Suprapubic skin (tissue), 4 donors: ENCODE measurements around the gene LAMA4.

Source experiments
- EP300 ChIP-seq: sonication (generic); formaldehyde crosslinking; IDR thresholded peaks from one replicate; pipeline ENCODE4 v1.6.1; 2017; ENCODE audit warnings: antibody characterized with exemption
- POLR2A ChIP-seq, 2 donors: fragments of 450-650 bp; IDR thresholded peaks; one replicate each; pipeline ENCODE4 v1.6.1; 2017; ENCODE audit warnings: antibody characterized with exemption in 2 of 2, mild to moderate bottlenecking in 2 of 2, moderate library complexity in 2 of 2
- POLR2AphosphoS5 ChIP-seq, 3 donors: sonication (generic); formaldehyde crosslinking; IDR thresholded peaks; one replicate each; pipeline ENCODE4 v1.6.1; 2017; ENCODE audit warnings: antibody characterized with exemption in 3 of 3
- TF ChIP-seq, protein P1 (sequence below), 2 donors: fragments of 200-600 bp in 1 of 2; fragments of 450-650 bp in 1 of 2; sonication (generic) in 1 of 2; IDR thresholded peaks; one replicate each; pipeline ENCODE4 v1.5.1; 2016 to 2019; ENCODE audit warnings: antibody characterized with exemption in 2 of 2, mild to moderate bottlenecking in 1 of 2, moderate library complexity in 1 of 2

GRCh38 chr6:112204350-112204706, 50.0 kb downstream of the LAMA4 start:
- TF ChIP-seq, protein P1, sequence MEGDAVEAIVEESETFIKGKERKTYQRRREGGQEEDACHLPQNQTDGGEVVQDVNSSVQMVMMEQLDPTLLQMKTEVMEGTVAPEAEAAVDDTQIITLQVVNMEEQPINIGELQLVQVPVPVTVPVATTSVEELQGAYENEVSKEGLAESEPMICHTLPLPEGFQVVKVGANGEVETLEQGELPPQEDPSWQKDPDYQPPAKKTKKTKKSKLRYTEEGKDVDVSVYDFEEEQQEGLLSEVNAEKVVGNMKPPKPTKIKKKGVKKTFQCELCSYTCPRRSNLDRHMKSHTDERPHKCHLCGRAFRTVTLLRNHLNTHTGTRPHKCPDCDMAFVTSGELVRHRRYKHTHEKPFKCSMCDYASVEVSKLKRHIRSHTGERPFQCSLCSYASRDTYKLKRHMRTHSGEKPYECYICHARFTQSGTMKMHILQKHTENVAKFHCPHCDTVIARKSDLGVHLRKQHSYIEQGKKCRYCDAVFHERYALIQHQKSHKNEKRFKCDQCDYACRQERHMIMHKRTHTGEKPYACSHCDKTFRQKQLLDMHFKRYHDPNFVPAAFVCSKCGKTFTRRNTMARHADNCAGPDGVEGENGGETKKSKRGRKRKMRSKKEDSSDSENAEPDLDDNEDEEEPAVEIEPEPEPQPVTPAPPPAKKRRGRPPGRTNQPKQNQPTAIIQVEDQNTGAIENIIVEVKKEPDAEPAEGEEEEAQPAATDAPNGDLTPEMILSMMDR (IDR thresholded peaks at IDR 0.05) = no peak
- TF ChIP-seq POLR2A (IDR thresholded peaks at IDR 0.05) = no peak
- no peak for TF ChIP-seq POLR2AphosphoS5 (IDR thresholded peaks at IDR 0.05)
- no peak for TF ChIP-seq EP300
